ENCODE measurements around the gene HTR7. TPM values are rescaled to one million over a fixed set of nuclear protein-coding genes. Genes with fewer than 3 reads are reported as not detected.

HTR7 gene
- total and polyA plus RNA-seq, 4 donors, result 1.3 to 3.1 (median 2.3) TPM

- DNase-seq, result no peak
- Histone ChIP-seq H3K36me3 (ENCODE audit: control insufficient read depth in 1 of 2, insufficient read depth in 2 of 2, low read length in 1 of 2) (no peaks in the 10 kb centered on the region), H3K4me1 (ENCODE audit: control insufficient read depth in 1 of 2, insufficient read depth in 2 of 2, low read length in 2 of 2) (no peaks in the 10 kb centered on the region), H3K27me3 (ENCODE audit: control insufficient read depth in 1 of 2, insufficient read depth in 2 of 2, low read length in 1 of 2) (no peaks in the 10 kb centered on the region), H3K9me3 (ENCODE audit: control insufficient read depth, low read length) (peaks cover 3% of the 10 kb centered on the region), H3K27ac (ENCODE audit: low read depth in 1 of 2, low read length in 2 of 2) (no peak overlapping the region), H3K4me3 (ENCODE audit: low read length in 2 of 2) (no peak overlapping the region)
- intact Hi-C loops (cut with DNase I), result no loop called here
- WGBS, 2 donors, result 98% methylated on average over 5 of the region's 5 CpGs
- ATAC-seq (ENCODE audit: low FRiP score), result no peak
These were observed 135.0 kb downstream of the HTR7 start for GRCh38 chr10:90722832-90723231.

- DNase-seq, result no peak
- no peak for ATAC-seq (ENCODE audit: low FRiP score)
- intact Hi-C loops (cut with DNase I), result no loop called here
- H3K4me1 ChIP-seq (ENCODE audit: control insufficient read depth in 1 of 2, insufficient read depth in 2 of 2, low read length in 2 of 2), result no peaks in the 10 kb centered on the region
- no peaks in the 10 kb centered on the region for H3K27me3 ChIP-seq (ENCODE audit: control insufficient read depth in 1 of 2, insufficient read depth in 2 of 2, low read length in 1 of 2)
- H3K4me3 ChIP-seq (ENCODE audit: low read length in 2 of 2), result no peak overlapping the region
- peaks cover 3% of the 10 kb centered on the region for H3K9me3 ChIP-seq (ENCODE audit: control insufficient read depth, low read length)
- H3K36me3 ChIP-seq (ENCODE audit: control insufficient read depth in 1 of 2, insufficient read depth in 2 of 2, low read length in 1 of 2), result no peaks in the 10 kb centered on the region
- H3K27ac ChIP-seq (ENCODE audit: low read depth in 1 of 2, low read length in 2 of 2), result no peak overlapping the region
- 44 to 56% methylated on average over 3 of the region's 3 CpGs for WGBS, 2 donors
These were observed 139.7 kb downstream of the HTR7 start for GRCh38 chr10:90718182-90718581.

GRCh38 chr10:90712529-90712928 is 145.3 kb downstream of the HTR7 start:
- H3K36me3 ChIP-seq (ENCODE audit: control insufficient read depth in 1 of 2, insufficient read depth in 2 of 2, low read length in 1 of 2), result no peaks in the 10 kb centered on the region
- DNase-seq, result no peak

GRCh38 chr10:90709727-90710126 is 148.1 kb downstream of the HTR7 start:
- WGBS, 2 donors, result 96 to 98% methylated on average over 2 of the region's 2 CpGs
- H3K27ac ChIP-seq (ENCODE audit: low read depth in 1 of 2, low read length in 2 of 2), result no peak overlapping the region
- intact Hi-C loops (cut with DNase I), result no loop called here
- H3K4me3 ChIP-seq (ENCODE audit: low read length in 2 of 2), result no peak overlapping the region
- DNase-seq (no peak), ATAC-seq (ENCODE audit: low FRiP score) (no peak)
- H3K9me3 ChIP-seq (ENCODE audit: control insufficient read depth, low read length), result no peaks in the 10 kb centered on the region
- no peaks in the 10 kb centered on the region for H3K4me1 ChIP-seq (ENCODE audit: control insufficient read depth in 1 of 2, insufficient read depth in 2 of 2, low read length in 2 of 2)
- H3K27me3 ChIP-seq (ENCODE audit: control insufficient read depth in 1 of 2, insufficient read depth in 2 of 2, low read length in 1 of 2), result no peaks in the 10 kb centered on the region
- H3K36me3 ChIP-seq (ENCODE audit: control insufficient read depth in 1 of 2, insufficient read depth in 2 of 2, low read length in 1 of 2), result no peaks in the 10 kb centered on the region

More at GRCh38 chr10:90712529-90712928, 145.3 kb downstream of the HTR7 start:
- H3K4me3 ChIP-seq (ENCODE audit: low read length in 2 of 2), result no peak overlapping the region
- no peaks in the 10 kb centered on the region for H3K27me3 ChIP-seq (ENCODE audit: control insufficient read depth in 1 of 2, insufficient read depth in 2 of 2, low read length in 1 of 2)
- no peak overlapping the region for H3K27ac ChIP-seq (ENCODE audit: low read depth in 1 of 2, low read length in 2 of 2)
- no peak for ATAC-seq (ENCODE audit: low FRiP score)
- H3K9me3 ChIP-seq (ENCODE audit: control insufficient read depth, low read length), result no peaks in the 10 kb centered on the region
- no peaks in the 10 kb centered on the region for H3K4me1 ChIP-seq (ENCODE audit: control insufficient read depth in 1 of 2, insufficient read depth in 2 of 2, low read length in 2 of 2)
- intact Hi-C loops (cut with DNase I), result no loop called here
- 60 to 80% methylated on average over 3 of the region's 3 CpGs for WGBS, 2 donors

- ATAC-seq (ENCODE audit: low FRiP score) (no peak), DNase-seq (no peak)
- Histone ChIP-seq H3K27me3 (ENCODE audit: control insufficient read depth in 1 of 2, insufficient read depth in 2 of 2, low read length in 1 of 2) (no peaks in the 10 kb centered on the region), H3K9me3 (ENCODE audit: control insufficient read depth, low read length) (no peaks in the 10 kb centered on the region), H3K4me1 (ENCODE audit: control insufficient read depth in 1 of 2, insufficient read depth in 2 of 2, low read length in 2 of 2) (no peaks in the 10 kb centered on the region), H3K4me3 (ENCODE audit: low read length in 2 of 2) (no peak overlapping the region), H3K27ac (ENCODE audit: low read depth in 1 of 2, low read length in 2 of 2) (no peak overlapping the region), H3K36me3 (ENCODE audit: control insufficient read depth in 1 of 2, insufficient read depth in 2 of 2, low read length in 1 of 2) (no peaks in the 10 kb centered on the region)
- intact Hi-C loops (cut with DNase I), result no loop called here
- 87 to 92% methylated on average over 2 of the region's 2 CpGs for WGBS, 2 donors
These were observed 150.2 kb downstream of the HTR7 start for GRCh38 chr10:90707657-90708056.

GRCh38 chr10:90701428-90701827 is 156.4 kb downstream of the HTR7 start:
- ATAC-seq (ENCODE audit: low FRiP score) (no peak), DNase-seq (no peak)
- Histone ChIP-seq H3K27ac (ENCODE audit: low read depth in 1 of 2, low read length in 2 of 2) (no peak overlapping the region), H3K27me3 (ENCODE audit: control insufficient read depth in 1 of 2, insufficient read depth in 2 of 2, low read length in 1 of 2) (no peaks in the 10 kb centered on the region), H3K36me3 (ENCODE audit: control insufficient read depth in 1 of 2, insufficient read depth in 2 of 2, low read length in 1 of 2) (no peaks in the 10 kb centered on the region), H3K9me3 (ENCODE audit: control insufficient read depth, low read length) (no peaks in the 10 kb centered on the region), H3K4me1 (ENCODE audit: control insufficient read depth in 1 of 2, insufficient read depth in 2 of 2, low read length in 2 of 2) (no peaks in the 10 kb centered on the region), H3K4me3 (ENCODE audit: low read length in 2 of 2) (no peak overlapping the region)
- intact Hi-C loops (cut with DNase I), result no loop called here

- Histone ChIP-seq H3K9me3 (ENCODE audit: control insufficient read depth, low read length) (no peaks in the 10 kb centered on the region), H3K4me3 (ENCODE audit: low read length in 2 of 2) (no peak overlapping the region), H3K4me1 (ENCODE audit: control insufficient read depth in 1 of 2, insufficient read depth in 2 of 2, low read length in 2 of 2) (no peaks in the 10 kb centered on the region), H3K27me3 (ENCODE audit: control insufficient read depth in 1 of 2, insufficient read depth in 2 of 2, low read length in 1 of 2) (no peaks in the 10 kb centered on the region), H3K27ac (ENCODE audit: low read depth in 1 of 2, low read length in 2 of 2) (no peak overlapping the region), H3K36me3 (ENCODE audit: control insufficient read depth in 1 of 2, insufficient read depth in 2 of 2, low read length in 1 of 2) (no peaks in the 10 kb centered on the region)
- ATAC-seq (ENCODE audit: low FRiP score), result no peak
- intact Hi-C loops (cut with DNase I), result no loop called here
- DNase-seq, result no peak
- WGBS, 2 donors, result 77 to 87% methylated on average over 6 of the region's 6 CpGs
These were observed 161.7 kb downstream of the HTR7 start for GRCh38 chr10:90695915-90696676.

Other genes with a start within 250 kb of the HTR7 start
- gene RPP30, start 13.9 kb upstream of the HTR7 start, total RNA-seq, result 10 to 100 TPM; 25.2 to 28.0 TPM
- gene RPP30, start 13.9 kb upstream of the HTR7 start, polyA plus RNA-seq, result 10 to 100 TPM; 28.3 to 42.6 TPM
- 10 to 100 TPM in 1 of 2 donors, under 1 TPM in 1; 0.30 to 62.9 TPM for gene ANKRD1, start 63.0 kb upstream of the HTR7 start, total RNA-seq
- 10 to 100 TPM in 1 of 2 donors, 1 to 10 TPM in 1; 4.1 to 38.9 TPM for gene ANKRD1, start 63.0 kb upstream of the HTR7 start, polyA plus RNA-seq

All from aorta (tissue), 5 donors.